HG03378 (cell line): ENCODE data around the gene CDH23.

Source experiments
- ATAC-seq: cut with Tn5 transposase; IDR thresholded peaks from one replicate; pipeline ENCODE4 v1.9.1; 2021; ENCODE audit warnings: mild to moderate bottlenecking, moderate library complexity; ENCODE audit not compliant: unreplicated experiment

The CDH23 gene

DNA sequence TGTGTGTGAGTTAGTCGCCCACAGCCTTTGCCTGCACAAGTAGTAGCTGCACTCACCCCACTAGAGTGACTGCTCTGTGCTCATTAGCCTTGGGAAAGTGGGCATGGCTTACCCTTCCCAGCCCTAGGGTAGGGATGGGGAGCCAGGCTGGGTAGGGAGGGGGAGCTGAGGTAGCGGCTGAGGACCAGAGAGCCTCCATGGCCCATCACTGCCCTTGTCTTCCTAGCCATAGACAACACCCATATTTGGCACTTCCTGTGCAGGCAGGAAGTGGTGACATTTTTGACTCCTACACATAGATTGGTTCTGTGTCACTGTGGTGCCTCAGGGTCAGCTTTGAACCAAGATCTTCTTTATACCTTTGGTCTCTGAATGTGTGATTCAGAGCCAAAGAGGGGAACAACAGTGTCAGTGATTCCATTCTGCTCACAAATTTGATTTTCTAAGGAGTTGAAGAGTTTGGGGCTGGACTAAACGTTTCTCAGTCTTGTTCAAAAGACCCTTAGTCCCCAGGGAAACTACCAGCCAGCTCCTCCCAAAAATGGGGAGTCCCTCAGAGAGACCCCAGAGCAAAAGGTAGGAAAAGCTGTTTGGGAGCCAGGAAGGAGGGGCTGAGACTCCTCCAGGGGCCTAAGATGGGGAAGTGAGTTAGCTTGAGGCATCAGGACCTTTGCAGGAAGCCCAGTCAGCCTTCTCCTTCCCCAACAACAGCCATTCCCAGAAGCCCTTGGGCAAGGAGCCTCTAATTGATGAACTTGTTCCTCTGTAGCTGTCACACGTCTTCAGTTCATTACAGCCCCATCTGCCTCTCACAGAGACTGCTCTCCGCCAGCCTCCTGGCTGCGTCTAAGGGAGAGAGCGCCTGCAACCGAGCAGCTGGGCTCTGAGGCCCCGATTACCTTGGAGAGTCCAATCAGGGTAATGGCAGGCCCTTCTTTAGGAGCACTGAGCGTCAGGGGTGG is 135.0 kb downstream of the CDH23 start:
- ATAC-seq, result no peak

DNA sequence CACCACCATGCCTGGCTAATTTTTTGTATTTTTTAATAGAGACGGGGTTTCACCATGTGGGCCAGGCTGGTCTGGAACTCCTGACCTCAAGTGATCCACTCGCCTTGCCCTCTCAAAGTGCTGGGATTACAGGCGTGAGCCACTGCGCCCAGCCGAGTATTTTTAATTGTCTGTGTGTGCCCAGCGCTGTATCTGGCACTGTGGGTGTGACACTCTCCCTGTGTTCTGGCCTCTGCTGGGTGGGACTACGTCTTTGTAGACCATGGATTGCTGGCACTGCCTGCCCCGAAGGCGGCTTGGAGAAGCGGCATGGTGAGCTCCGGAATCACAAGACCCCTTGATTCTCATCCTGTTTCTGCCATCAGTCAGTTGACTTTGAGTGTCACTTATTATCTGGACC is 136.2 kb downstream of the CDH23 start:
- ATAC-seq, result no peak

DNA sequence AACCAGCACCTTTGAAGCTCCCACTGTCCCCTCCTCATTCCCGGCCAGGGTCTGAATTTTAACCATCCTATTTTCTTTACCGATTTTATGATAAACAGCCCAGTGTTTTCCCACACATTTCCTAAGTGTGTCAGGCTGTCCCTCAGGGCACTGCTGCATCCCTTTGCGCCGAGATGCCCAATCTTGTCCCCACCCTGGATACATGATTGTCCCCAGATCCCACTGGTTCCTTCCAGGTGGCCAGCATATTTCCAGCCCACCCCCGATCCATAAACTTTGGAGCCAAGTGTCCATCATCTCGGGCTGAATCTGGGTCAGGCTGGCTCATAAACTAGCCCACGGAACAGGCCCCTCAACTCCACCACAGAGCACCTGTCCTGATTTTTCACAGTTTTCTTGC is 137.2 kb downstream of the CDH23 start:
- no peak for ATAC-seq

DNA sequence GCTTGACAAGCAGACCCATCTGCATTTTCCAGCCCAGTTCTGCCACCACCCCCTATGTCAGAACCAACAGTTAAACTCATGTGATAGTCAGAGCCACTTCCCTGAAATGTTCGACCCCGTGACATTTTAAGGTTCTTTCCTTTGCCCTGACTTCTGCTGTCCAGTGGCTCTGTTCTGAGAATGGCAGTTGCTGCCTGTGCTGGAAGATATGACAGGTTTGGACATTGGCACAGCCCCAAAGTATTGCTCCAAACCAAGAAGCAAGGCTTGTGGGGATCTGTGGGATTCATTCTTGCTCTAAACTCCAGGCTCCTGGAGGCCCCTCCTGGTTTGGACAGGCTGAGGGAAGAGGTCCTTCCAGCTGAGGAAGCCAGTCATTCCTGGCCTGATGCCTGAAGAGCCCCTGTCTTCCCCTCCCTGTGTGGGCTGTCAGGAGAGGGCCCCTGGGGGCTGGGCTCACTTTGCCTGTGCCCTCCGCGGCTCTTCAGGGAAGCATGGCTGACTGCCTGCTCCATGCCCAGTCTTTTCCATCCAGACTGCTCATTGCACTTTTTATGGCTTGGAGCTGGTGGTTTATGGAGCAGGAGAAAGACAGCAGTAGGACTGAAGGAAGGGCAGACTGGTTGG is 138.0 kb downstream of the CDH23 start:
- ATAC-seq, result no peak

DNA sequence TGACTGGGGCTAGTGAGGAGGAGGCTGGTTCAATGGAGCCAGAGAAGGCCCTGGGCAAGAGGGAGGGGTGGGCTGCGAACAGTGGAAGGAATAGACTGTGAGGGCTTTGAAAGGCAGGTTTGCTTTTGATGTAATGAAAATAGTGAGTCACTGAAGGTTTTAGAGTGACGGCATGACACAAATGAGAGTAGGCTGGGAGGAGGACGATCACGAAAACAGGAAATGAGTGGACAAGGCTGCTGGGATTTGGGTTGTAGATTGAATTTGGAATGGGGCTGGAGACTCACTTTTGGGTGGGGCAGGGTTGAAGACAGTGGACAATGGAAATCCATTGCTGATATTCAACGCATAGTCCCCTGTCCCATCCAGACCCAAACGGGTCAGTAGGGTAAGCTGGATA is 139.6 kb downstream of the CDH23 start:
- ATAC-seq, result no peak

DNA sequence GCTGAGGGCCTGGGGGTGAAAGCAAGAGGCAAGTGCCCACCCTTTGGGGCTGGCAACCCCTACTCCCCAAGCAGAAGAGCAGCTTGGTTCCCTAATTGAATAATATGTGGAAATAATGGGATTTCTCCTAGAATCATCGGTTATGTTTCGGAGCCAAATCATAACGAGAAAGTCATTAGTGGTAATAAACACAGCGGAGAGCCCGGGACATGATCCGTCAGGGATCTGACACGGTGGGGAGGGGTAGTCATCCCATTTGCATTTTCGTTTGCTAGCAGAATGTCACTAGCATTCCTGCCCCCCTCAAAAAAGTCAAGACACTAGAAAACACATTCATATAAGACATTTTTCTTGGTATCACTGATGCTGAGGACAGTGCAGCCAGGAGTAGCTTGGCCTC is 140.4 kb downstream of the CDH23 start:
- no peak for ATAC-seq

DNA sequence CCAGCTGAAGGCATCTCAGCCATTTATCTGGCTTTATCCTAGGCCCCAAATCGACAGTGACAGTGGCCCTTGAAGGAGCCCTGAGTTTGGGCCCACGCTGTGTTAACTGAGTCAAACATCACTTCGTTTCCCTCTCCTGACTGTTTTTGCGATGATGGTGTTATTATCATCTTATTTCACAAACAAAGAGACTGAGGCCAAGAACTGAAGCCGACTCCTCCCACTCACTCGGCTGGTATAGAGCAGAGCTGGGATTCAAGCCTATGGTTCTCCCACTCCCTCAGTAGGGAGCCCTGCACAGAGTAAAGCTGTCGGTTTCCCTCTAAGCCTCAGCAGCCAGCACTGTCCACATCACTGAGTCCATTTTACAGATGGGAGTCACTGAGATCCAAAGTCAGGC is 141.0 kb downstream of the CDH23 start:
- ATAC-seq, result no peak

DNA sequence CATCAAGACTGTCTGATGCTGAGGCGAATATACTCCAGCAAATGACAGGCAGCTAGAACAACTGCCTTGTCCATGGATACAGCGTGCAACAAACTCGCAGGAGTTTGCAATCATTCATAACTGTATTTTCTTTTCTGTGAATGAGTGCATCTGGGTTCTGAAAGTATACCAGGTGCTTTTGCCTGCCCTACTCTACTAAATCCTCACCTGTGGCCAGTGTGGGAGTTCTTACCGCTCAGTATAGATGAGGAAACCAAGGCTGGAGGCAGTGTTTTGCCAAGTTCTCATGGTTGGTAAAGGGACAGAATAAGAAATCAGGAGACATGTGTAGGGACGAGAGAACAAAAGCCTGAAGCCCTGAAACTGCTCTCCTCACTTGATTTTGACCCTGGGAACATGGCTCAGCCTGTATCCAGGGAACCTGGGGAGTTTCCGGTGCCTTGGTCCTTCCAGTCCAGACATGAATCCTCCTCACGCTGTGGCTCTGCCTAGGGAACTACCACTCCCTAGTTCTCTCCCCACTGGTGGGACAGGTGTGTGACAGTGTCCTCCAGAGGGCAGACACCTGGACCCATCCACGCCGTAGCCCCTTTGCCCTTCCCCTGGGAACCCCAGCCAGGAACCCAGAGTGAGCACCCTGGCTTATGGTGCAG is 142.0 kb downstream of the CDH23 start:
- no peak for ATAC-seq

DNA sequence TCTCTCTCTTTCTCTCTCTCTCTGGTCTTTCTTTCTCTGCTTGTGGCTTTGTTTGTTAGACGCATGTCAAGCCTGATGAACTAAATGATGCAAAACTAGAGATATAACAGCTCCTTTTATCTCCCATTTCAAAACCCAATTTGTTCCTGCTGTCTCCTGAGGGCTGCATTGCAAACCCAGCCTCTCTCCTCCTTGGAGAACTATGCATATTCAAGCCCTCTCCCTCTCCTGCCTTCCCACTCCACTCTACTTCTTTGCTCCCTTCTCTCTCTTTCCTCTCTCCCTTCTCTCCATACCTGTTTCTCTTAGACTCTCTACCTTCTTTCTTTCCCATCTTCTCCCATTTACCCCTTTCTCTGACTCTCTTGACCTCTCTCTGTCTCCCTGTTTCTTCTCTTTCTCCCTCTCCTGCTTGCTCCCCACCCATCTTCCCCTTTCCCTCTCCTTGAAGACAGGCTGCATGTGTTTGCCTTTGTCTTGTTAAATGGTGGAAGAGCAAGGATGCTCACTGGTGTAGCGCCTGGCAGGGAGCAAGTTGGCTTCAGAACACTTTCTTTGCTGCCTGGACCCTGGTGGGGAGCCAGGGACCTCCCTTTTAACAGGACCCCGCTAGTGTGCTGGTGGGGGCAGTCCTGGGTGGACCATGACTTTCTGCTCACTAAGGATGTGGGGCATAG is 142.9 kb downstream of the CDH23 start:
- no peak for ATAC-seq

DNA sequence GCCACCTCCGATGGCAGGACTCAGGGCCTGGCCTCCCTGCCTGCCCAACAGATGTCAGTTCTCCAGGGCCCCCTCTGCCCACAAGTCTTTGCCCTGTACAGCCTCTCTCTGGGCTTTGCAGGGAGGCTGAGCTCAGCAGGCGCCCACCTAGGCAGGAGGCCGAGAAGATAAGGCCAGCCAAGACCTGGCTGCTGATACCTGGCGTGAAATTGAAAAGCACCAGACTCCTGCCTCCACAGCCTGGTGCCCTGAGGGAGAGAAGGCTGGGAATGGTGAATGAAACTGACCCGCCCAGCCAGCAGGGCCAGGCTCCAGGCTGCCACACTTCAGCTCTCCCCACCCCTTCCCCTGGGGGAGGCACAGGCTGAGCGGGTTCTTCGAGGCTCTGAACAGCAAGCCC is 145.8 kb downstream of the CDH23 start:
- no peak for ATAC-seq

DNA sequence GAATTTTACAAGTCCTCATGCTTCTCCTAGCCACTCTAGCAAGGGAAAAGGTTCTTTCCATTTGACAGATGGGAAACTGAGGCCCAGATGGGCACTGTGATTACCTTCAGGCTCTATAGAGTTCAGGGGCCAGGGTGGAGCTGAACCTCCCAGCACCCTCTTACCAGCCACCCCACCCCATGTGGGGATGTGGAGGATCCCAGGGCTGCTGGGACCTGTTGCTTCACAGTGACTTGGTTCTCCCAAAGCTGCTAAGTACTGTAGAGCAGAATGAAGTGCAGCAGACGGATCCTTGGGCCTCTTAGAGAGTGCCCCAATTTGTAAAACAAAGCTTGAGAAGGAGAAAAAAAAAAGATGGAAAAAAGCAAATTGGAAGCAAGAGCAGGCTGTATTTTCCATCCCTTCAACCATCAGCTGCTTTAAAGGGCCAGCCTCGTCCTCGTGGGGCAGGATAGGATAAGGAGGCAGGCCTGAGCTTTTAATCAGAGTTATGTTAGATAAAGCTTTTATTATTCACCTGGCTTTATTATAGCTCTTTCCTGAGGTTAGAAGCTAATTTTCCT is 147.0 kb downstream of the CDH23 start:
- ATAC-seq, result no peak

DNA sequence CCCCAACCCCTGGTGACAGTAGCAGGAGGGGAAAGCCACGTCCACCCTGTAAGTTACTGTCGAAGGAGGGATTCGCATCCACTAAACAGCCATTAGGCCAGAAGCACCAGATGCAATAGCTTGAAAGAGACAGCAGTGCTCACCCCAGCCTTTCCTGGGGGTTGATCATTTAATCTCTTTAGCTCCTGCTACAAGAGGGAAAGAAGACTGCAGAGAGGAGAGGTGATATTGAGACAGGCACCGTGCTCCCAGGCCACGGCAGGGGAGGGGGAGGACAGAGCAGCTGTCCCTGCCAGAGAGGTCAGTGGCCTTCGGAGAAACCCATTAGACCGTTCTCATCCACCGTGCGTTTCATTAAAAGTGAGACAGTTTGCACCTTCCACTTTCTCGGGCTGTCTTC is 148.3 kb downstream of the CDH23 start:
- ATAC-seq, result no peak

DNA sequence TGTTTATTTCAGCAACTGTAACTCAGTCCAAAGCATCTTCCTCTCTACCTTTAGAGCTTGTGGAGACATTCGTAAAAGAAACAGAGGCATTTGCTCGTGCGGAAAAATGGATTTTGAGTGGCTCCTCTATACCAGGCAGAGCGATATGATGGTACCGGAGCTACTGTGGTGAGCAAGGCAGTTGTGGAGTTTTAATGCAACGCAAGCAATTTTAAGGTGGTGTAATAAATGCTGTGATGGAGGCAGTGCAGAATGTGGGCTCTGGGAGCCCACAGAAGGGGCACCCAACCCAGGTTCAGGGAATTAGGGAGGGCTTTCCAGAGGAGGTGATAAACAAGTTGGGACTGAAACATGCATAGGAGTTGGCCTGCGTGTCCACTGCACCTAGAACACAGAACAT is 149.5 kb downstream of the CDH23 start:
- no peak for ATAC-seq

DNA sequence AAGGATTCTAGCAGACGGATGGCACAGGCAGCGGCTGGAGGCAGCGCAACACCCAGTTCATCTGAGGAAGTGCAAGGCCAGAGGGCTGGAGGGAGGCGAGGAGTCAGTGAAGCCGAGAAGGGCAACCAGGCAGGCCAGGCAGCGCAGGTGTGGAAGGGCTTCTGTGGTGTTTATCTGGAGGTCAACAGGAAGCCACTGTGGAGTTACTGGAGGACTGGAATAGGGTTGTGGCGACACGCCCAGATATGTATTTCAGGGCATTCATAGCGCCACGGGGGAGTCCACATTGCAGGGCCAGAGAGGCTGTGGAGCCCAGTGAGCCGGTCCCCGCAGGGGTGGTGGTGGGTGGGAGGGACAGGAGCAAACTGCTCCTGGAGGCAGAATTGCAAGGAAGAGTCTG is 150.6 kb downstream of the CDH23 start:
- ATAC-seq, result no peak

DNA sequence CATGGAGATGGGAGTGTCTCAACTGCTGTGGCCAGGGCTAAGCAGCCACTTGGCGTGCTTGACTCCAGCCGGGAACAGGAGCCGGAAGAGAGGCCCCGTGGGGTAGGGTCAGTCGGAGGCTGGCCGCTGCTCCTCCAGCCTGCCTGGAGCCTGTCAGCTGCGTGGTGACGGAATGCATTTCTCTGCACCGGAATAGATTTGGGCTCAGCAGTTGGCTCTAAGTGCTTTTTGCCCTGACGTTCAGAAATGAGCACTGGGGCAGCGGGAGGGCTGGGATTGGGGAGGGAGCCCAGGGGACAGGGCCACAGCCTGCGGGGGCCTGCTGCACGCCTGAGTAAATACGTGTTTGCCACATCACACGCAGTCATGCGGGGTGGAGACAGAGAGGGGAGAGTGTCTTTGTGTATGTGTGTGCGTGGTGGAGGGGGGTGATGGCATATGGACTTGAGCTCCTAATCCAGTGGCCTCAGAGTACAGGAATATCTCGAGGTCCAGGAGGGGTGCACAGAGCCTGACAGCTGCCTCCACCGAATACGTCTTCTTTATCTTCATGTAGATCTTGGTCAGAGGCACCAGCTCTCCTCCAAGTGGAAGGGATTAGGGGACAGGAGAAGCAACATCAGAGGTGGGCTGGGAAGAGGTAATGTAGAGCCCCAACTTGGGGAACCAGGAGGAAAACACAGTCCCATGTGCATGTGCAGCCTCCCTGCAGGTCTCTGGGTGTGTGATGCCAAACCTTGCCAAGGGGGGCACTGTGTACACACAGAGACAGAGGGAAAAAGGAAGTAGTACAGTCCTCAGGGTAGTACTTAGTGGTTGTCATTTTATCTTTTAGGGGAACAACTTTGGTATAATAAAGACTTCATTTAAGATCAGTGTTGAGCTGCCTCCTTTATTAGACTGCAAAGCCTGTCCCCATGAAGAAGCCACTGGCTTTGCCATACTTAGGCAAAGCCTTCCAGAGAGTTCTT is 151.4 kb downstream of the CDH23 start:
- ATAC-seq, result no peak

DNA sequence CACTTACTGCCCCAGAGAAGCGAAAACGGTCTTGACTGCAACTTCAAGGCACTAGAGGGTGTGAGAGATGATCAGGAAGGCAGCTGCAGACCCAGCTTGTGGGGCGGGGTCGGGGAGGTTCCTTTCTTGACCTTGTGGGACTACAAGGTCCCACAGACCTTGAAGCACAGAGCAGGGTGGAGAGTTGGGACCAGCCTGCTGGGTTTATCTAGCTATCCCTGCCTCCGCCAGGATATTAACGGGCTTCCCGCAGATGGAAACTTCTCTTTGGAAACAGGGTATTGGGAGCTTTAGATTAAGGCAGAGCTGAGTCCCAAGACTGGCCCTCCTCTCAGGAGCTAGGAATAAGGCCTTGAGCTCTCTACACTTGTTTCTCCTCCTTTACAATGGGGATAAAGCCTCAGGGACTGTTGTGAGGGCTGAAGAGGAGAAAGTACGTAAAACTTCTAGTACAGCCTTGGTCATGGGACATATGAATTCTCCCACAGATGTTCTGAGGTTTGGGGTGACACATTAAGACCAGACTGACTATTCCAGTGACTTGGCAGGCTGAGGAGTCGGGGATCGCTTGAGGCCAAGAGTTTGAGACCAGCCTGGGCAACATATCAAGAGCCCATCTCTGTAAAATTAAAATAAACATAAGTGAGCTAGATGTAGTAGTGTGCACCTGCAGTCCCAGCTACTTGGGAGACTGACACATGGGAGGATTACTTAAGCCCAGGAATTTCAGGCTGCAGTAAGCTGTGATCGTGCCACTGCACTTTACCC is 153.2 kb downstream of the CDH23 start:
- ATAC-seq, result no peak

DNA sequence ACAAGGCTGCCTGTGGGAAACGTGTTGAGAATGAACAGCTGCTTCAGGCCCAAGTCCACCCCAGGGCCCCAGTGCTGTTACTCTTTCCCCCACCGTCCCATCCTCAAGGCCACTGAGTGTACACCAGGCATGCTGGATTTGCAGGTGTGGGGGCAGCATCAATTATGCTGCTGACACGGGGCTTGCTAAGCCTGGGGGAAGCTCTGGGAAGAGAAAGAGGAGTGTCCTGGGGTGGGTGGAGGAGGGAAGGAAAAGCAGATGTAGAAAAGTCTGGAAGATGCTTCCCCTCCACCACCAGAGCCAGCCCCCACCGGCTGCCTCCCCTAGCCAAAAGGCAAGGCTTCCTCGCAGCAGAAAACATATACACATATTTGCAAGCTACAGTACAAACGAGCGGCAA is 153.9 kb downstream of the CDH23 start:
- no peak for ATAC-seq

DNA sequence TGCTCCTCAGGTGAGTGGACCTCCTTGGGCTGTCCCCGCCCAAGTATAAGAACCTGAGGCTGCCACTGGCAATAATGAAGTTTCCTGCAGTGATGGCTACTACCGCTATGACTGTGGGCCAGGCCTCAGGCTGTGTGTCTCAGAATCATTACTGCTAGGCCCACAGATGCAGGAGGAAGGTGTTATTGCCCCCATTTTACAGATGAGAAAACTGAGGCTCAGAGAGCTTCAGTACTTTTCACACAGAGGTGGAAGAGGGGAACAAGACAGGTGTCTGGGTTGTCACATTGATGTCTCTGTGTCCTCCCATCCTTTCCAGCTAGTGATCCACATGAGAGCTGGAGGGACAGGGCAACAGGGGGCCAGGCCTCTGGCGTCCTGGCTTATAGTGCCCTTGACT is 155.2 kb downstream of the CDH23 start:
- ATAC-seq, result no peak

DNA sequence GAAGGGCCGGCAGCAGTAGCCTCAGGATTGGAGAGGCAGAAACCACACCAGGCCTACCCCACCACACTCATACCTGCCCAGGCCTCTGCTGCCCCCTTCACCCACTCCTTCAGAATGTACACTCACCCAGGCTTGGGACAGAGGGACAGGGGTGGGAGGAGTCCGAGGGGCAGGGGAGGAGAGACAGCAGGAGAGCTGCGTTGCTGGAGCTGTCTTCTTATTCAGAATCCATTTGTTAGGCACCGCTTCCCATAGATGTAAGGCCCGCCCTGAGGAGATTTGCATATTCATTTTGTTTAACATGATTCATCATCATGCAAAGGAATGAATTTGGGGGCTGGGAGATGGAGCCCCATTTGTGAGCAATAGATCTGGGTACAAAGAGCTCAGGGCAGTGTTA is 156.7 kb downstream of the CDH23 start:
- no peak for ATAC-seq
